ENCODE data around the gene MLLT6. TPM values are rescaled to one million over a fixed set of nuclear protein-coding genes. Genes with fewer than 3 reads are reported as not detected.
A peak's percentile ranks its signal among the peaks of the same experiment; 100 is the strongest.

Gene MLLT6
- polyA plus RNA-seq, 3 donors = 0.72 to 55.4 (median 0.82) TPM

DNA sequence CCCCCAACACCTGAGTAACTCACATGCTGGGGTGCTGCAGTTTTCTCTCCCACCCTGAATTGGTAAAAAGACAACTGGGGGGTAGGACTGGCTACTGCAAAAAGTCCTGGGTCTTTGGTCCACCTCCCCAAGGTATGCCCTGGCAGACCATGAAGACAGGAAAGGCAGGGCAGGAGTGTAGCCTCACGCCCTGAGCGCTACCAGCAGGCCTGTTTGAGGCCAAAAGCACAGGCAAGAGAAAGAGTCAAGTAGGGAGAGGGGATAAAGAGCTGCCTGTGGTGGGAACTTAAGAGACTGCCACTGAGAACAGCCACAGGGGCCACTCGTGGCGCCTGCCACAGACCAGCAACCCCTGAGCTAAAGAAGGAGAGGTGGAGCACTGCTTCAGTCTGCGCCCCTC lies 61.3 kb downstream of the MLLT6 start:
- H4K20me1 ChIP-seq (ENCODE audit: insufficient read depth, low read length) = peaks cover 31% of the 10 kb centered on the region
- peak overlapping the region in 1 of 2 donors; percentile 3 for H3K27ac ChIP-seq (ENCODE audit: low read depth in 1 of 2, low read length in 2 of 2)
- H3K79me2 ChIP-seq (ENCODE audit: insufficient read depth, low read length) = no peaks in the 10 kb centered on the region
- no peak overlapping the region for H3K4me3 Mint-ChIP-seq
- H3K4me1 Mint-ChIP-seq = no peaks in the 10 kb centered on the region
- no peaks in the 10 kb centered on the region for H3K9me3 Mint-ChIP-seq
- no peak for DNase-seq
- peaks cover 88 to 100% of the 10 kb centered on the region in 2 donors for H3K36me3 ChIP-seq (replicated peaks in 1 of 2; ENCODE audit: control insufficient read depth in 1 of 2, insufficient read depth in 2 of 2, low read length in 2 of 2)
- intact Hi-C loops (cut with micrococcal nuclease) = no loop called here
- no peak overlapping the region for H3K9ac ChIP-seq (ENCODE audit: insufficient read depth, low read length, poor library complexity, severe bottlenecking)
- TF ChIP-seq, protein P1, sequence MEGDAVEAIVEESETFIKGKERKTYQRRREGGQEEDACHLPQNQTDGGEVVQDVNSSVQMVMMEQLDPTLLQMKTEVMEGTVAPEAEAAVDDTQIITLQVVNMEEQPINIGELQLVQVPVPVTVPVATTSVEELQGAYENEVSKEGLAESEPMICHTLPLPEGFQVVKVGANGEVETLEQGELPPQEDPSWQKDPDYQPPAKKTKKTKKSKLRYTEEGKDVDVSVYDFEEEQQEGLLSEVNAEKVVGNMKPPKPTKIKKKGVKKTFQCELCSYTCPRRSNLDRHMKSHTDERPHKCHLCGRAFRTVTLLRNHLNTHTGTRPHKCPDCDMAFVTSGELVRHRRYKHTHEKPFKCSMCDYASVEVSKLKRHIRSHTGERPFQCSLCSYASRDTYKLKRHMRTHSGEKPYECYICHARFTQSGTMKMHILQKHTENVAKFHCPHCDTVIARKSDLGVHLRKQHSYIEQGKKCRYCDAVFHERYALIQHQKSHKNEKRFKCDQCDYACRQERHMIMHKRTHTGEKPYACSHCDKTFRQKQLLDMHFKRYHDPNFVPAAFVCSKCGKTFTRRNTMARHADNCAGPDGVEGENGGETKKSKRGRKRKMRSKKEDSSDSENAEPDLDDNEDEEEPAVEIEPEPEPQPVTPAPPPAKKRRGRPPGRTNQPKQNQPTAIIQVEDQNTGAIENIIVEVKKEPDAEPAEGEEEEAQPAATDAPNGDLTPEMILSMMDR (IDR thresholded peaks at IDR 0.05) = no peak
- H3K4me2 ChIP-seq (replicated peaks; ENCODE audit: extremely low read depth, low read length, poor library complexity, severe bottlenecking) = no peak overlapping the region
- 100% methylated on average over 5 of the region's 5 CpGs for WGBS (ENCODE audit: insufficient coverage)
- H3K27ac Mint-ChIP-seq = peak overlapping the region in 4 of 7 donors; percentile 10 to 53 (median 32)
- no peak overlapping the region for H2AFZ ChIP-seq (ENCODE audit: insufficient read depth, low read depth, low read length, poor library complexity, severe bottlenecking)
- peaks cover 95 to 100% of the 10 kb centered on the region in 2 donors for H3K36me3 Mint-ChIP-seq
- no peaks in the 10 kb centered on the region for H3K9me3 ChIP-seq (replicated peaks in 1 of 2; ENCODE audit: control insufficient read depth in 1 of 2, insufficient read depth in 1 of 2, low read length in 2 of 2)
- no peak overlapping the region for H3K4me3 ChIP-seq (replicated peaks in 1 of 3; ENCODE audit: low read depth in 2 of 3, low read length in 3 of 3)
- peaks cover 0 to 2% (median 0%) of the 10 kb centered on the region in 3 donors for H3K27me3 Mint-ChIP-seq (ENCODE audit: low read depth in 3 of 3)
- H3K27me3 ChIP-seq (ENCODE audit: control insufficient read depth in 2 of 2, insufficient read depth in 2 of 2, low read length in 2 of 2) = no peaks in the 10 kb centered on the region
- no peaks in the 10 kb centered on the region for H3K4me1 ChIP-seq (ENCODE audit: control insufficient read depth in 1 of 2, insufficient read depth in 2 of 2, low read length in 2 of 2)

DNA sequence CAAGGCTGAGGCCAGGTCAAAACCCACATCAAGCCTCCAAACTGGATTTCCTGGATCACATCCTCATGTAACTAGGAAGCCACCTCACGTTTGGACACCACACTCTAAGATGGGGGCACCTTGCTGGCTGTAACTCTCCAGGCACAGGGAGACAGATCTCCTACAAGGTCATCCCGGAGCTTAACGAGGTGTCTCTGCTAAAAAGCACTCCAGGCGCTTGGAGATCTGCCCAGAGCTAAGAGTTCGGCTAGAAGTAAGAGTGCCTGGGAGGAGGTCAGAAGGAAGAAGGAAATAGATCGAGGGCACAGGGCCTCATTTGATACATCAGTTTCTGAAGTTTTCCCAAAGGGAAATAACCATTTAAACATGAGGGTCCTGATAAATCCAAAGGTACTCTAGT lies 63.3 kb downstream of the MLLT6 start:
- Histone ChIP-seq H3K79me2 (ENCODE audit: insufficient read depth, low read length) (no peaks in the 10 kb centered on the region), H3K27ac (ENCODE audit: low read depth in 1 of 2, low read length in 2 of 2) (no peak overlapping the region), H3K27me3 (ENCODE audit: control insufficient read depth in 2 of 2, insufficient read depth in 2 of 2, low read length in 2 of 2) (no peaks in the 10 kb centered on the region), H3K9me3 (replicated peaks in 1 of 2; ENCODE audit: control insufficient read depth in 1 of 2, insufficient read depth in 1 of 2, low read length in 2 of 2) (no peaks in the 10 kb centered on the region), H3K9ac (ENCODE audit: insufficient read depth, low read length, poor library complexity, severe bottlenecking) (no peak overlapping the region), H3K4me3 (replicated peaks in 1 of 3; ENCODE audit: low read depth in 2 of 3, low read length in 3 of 3) (no peak overlapping the region), H3K4me1 (ENCODE audit: control insufficient read depth in 1 of 2, insufficient read depth in 2 of 2, low read length in 2 of 2) (no peaks in the 10 kb centered on the region), H3K36me3 (replicated peaks in 1 of 2; ENCODE audit: control insufficient read depth in 1 of 2, insufficient read depth in 2 of 2, low read length in 2 of 2) (peaks cover 87 to 100% of the 10 kb centered on the region in 2 donors), H3K4me2 (replicated peaks; ENCODE audit: extremely low read depth, low read length, poor library complexity, severe bottlenecking) (no peak overlapping the region), H2AFZ (ENCODE audit: insufficient read depth, low read depth, low read length, poor library complexity, severe bottlenecking) (no peak overlapping the region), H4K20me1 (ENCODE audit: insufficient read depth, low read length) (peaks cover 17% of the 10 kb centered on the region)
- intact Hi-C loops (cut with micrococcal nuclease) = no loop called here
- WGBS (ENCODE audit: insufficient coverage) = 96% methylated on average over 4 of the region's 6 CpGs
- no peaks in the 10 kb centered on the region for H3K9me3 Mint-ChIP-seq
- H3K27ac Mint-ChIP-seq = peak overlapping the region in 2 of 7 donors; percentile 12 to 20
- H3K4me1 Mint-ChIP-seq = no peaks in the 10 kb centered on the region
- peaks cover 0 to 2% (median 0%) of the 10 kb centered on the region in 3 donors for H3K27me3 Mint-ChIP-seq (ENCODE audit: low read depth in 3 of 3)
- TF ChIP-seq, protein P1 (IDR thresholded peaks at IDR 0.05) = no peak
- H3K36me3 Mint-ChIP-seq = peaks cover 90 to 97% of the 10 kb centered on the region in 2 donors
- H3K4me3 Mint-ChIP-seq = no peak overlapping the region
- no peak for DNase-seq
